SK-N-SH (cell line): ENCODE results near the gene CDH13. TPM values are rescaled to one million over a fixed set of nuclear protein-coding genes. Genes with fewer than 3 reads are reported as not detected.

Experiments used
- CTCF ChIA-PET: fragments of 300-600, 350-600 bp; formaldehyde crosslinking; extraction: SDS; loops from one replicate; lab custom pipeline; 2021; lab: Yijun Ruan, JAX
- POLR2A ChIA-PET: fragments of 350-600 bp; sonication (Branson Sonifier 250); formaldehyde crosslinking; extraction: SDS; loops from one replicate; lab custom pipeline; 2020; ENCODE audit warnings: antibody characterized with exemption, inconsistent platforms; lab: Yijun Ruan, JAX
- DNase-seq: peaks from one replicate; pipeline ENCODE4 v3.0.0; 2012
- H2AFZ ChIP-seq: fragments of 200-600 bp; sonication (generic); 2 replicates; pipeline ENCODE4 v1.8.1; 2016; ENCODE audit warnings: antibody characterized with exemption, mild to moderate bottlenecking, low read depth
- H3F3A ChIP-seq: fragments of 200-600 bp; sonication (generic); replicated peaks from 2 replicates; pipeline ENCODE3; 2016; ENCODE audit warnings: antibody characterized with exemption, mild to moderate bottlenecking; ENCODE audit not compliant: insufficient read depth
- H3K27ac ChIP-seq, 2 experiments: fragments of 200-500 bp in 1 of 2; fragments of 200-600 bp in 1 of 2; sonication (Bioruptor generic) in 1 of 2; sonication (generic), shearing (Covaris generic) in 1 of 2; 2 replicates each; pipeline versions ENCODE4 v1.5.1 to v1.6.1; 2014 to 2016; ENCODE audit warnings: low read depth in 2 of 2, inconsistent platforms in 1 of 2, low read length in 1 of 2, mild to moderate bottlenecking in 1 of 2, mixed read lengths in 1 of 2
- H3K27me3 ChIP-seq: fragments of 200-600 bp; sonication (generic), shearing (Covaris generic); 2 replicates; pipeline ENCODE4 v1.6.1; 2016; ENCODE audit warnings: mixed run types; ENCODE audit not compliant: insufficient read depth
- H3K36me3 ChIP-seq, 2 experiments: fragments of 200-500 bp in 1 of 2; fragments of 200-600 bp in 1 of 2; sonication (Bioruptor generic) in 1 of 2; sonication (generic) in 1 of 2; replicated peaks in 1 of 2; 2 replicates each; pipeline versions ENCODE3 to v1.5.1; 2014 to 2016; ENCODE audit warnings: low read length in 1 of 2, mild to moderate bottlenecking in 1 of 2; ENCODE audit not compliant: insufficient read depth in 2 of 2, control insufficient read depth in 1 of 2
- H3K4me1 ChIP-seq, 2 experiments: fragments of 200-500 bp in 1 of 2; fragments of 200-600 bp in 1 of 2; sonication (Bioruptor generic) in 1 of 2; sonication (generic), shearing (Covaris generic) in 1 of 2; 2 replicates each; pipeline versions ENCODE4 v1.5.1 to v1.6.1; 2014 to 2016; ENCODE audit warnings: low read depth in 1 of 2, low read length in 1 of 2, mixed run types in 1 of 2; ENCODE audit not compliant: insufficient read depth in 2 of 2, control insufficient read depth in 1 of 2
- H3K4me2 ChIP-seq: fragments of 200-600 bp; sonication (generic), shearing (Covaris generic); 2 replicates; pipeline ENCODE4 v1.6.1; 2017; ENCODE audit warnings: mixed run types
- H3K4me3 ChIP-seq, 2 experiments: fragments of 200-500 bp in 1 of 2; fragments of 200-600 bp in 1 of 2; sonication (Bioruptor generic) in 1 of 2; sonication (generic), shearing (Covaris generic) in 1 of 2; 2 replicates each; pipeline versions ENCODE4 v1.5.1 to v1.8.1; 2014 to 2016; ENCODE audit warnings: low read depth in 2 of 2, inconsistent platforms in 1 of 2, low read length in 1 of 2, mild to moderate bottlenecking in 1 of 2, mixed read lengths in 1 of 2, moderate library complexity in 1 of 2
- H3K79me2 ChIP-seq: fragments of 200-600 bp; sonication (generic); 2 replicates; pipeline ENCODE4 v1.8.1; 2017; ENCODE audit warnings: mild to moderate bottlenecking; ENCODE audit not compliant: insufficient read depth
- H3K9ac ChIP-seq: fragments of 200-600 bp; sonication (generic); 2 replicates; pipeline ENCODE4 v1.6.1; 2017; ENCODE audit warnings: mixed run types
- H3K9me2 ChIP-seq: fragments of 200-600 bp; sonication (generic); 2 replicates; pipeline ENCODE4 v1.6.1; 2017; ENCODE audit warnings: mixed run types
- H3K9me3 ChIP-seq: fragments of 200-600 bp; sonication (generic); 2 replicates; pipeline ENCODE4 v1.6.1; 2017; ENCODE audit warnings: mixed run types, mild to moderate bottlenecking, moderate library complexity
- H4K20me1 ChIP-seq: fragments of 200-600 bp; sonication (generic); 2 replicates; pipeline ENCODE4 v1.6.1; 2017; ENCODE audit warnings: mild to moderate bottlenecking, mixed run types; ENCODE audit not compliant: insufficient read depth
- CHD2 ChIP-seq: fragments of 150-350 bp; IDR thresholded peaks from 2 replicates; pipeline ENCODE4 v1.6.1; 2018; ENCODE audit warnings: low read length; ENCODE audit not compliant: partially characterized antibody
- EZH2phosphoT487 ChIP-seq: fragments of 200-600 bp; sonication (generic); IDR thresholded peaks from 2 replicates; pipeline ENCODE4 v1.6.1; 2017; ENCODE audit warnings: low read depth, mixed run types, mild to moderate bottlenecking, antibody characterized with exemption, moderate library complexity, borderline replicate concordance
- FOXJ3 ChIP-seq: sonication (generic); formaldehyde crosslinking; IDR thresholded peaks from 2 replicates; pipeline ENCODE4 v1.5.1; 2020; ENCODE audit warnings: mild to moderate bottlenecking, missing genetic modification reagents
- GABPA ChIP-seq: IDR thresholded peaks from 2 replicates; pipeline ENCODE4 v1.4.0; 2012; ENCODE audit warnings: low read depth, mild to moderate bottlenecking
- MXI1 ChIP-seq: IDR thresholded peaks from 2 replicates; pipeline ENCODE4 v1.6.1; 2012; ENCODE audit warnings: mild to moderate bottlenecking, low read depth, low read length, improper control_type of control experiment
- NFIC ChIP-seq: IDR thresholded peaks from 2 replicates; pipeline ENCODE4 v1.4.0; 2012; ENCODE audit warnings: borderline replicate concordance
- RAD21 ChIP-seq: IDR thresholded peaks from 2 replicates; pipeline ENCODE4 v1.6.1; 2012; ENCODE audit warnings: mild to moderate bottlenecking, low read length
- RCOR1 ChIP-seq: fragments of 150-350 bp; IDR thresholded peaks from 2 replicates; pipeline ENCODE4 v1.6.1; 2017; ENCODE audit warnings: antibody characterized with exemption, low read length
- RXRA ChIP-seq: IDR thresholded peaks from 2 replicates; pipeline ENCODE4 v1.4.0; 2012; ENCODE audit warnings: low read depth, mild to moderate bottlenecking, borderline replicate concordance
- SMC3 ChIP-seq: IDR thresholded peaks from 2 replicates; pipeline ENCODE4 v1.6.1; 2012; ENCODE audit warnings: low read depth, low read length, improper control_type of control experiment
- TCF12 ChIP-seq: IDR thresholded peaks from 2 replicates; pipeline ENCODE4 v1.4.0; 2012
- TEAD4 ChIP-seq: IDR thresholded peaks from 2 replicates; pipeline ENCODE4 v1.4.0; 2012; ENCODE audit warnings: mild to moderate bottlenecking, borderline replicate concordance; ENCODE audit not compliant: insufficient read depth
- WGBS: methylation state at CpG from one replicate; pipeline ENCODE4 v1.1.6; 2017; ENCODE audit warnings: low lambda C conversion rate; 5-methylcytosine and 5-hydroxymethylcytosine counted together
- polyA plus RNA-seq, 3 experiments: library from polyadenylated mRNA; depleted of rRNA; stranded (reverse); fragments of >200 nt; gene quantifications; 2 replicates each; pipeline ENCODE4 v1.2.3, GENCODE V29; 2012
- TF ChIP-seq, protein P1 (sequence below): fragments of 150-350 bp; IDR thresholded peaks from 2 replicates; pipeline ENCODE4 v1.6.1; 2016; ENCODE audit warnings: mild to moderate bottlenecking, low read depth, low read length
- TF ChIP-seq, protein P2 (sequence below): fragments of 150-350 bp; IDR thresholded peaks from 2 replicates; pipeline ENCODE4 v1.6.1; 2017; ENCODE audit warnings: antibody characterized with exemption, low read length, low read depth, borderline replicate concordance
- TF ChIP-seq, protein P3 (sequence below): IDR thresholded peaks from 2 replicates; pipeline ENCODE4 v1.4.0; 2012; ENCODE audit warnings: low read depth
- TF ChIP-seq, protein P4 (sequence below): IDR thresholded peaks from 2 replicates; pipeline ENCODE4 v1.4.0; 2012; ENCODE audit warnings: low read depth, borderline replicate concordance
- TF ChIP-seq, protein P5 (sequence below): IDR thresholded peaks from 2 replicates; pipeline ENCODE4 v1.6.1; 2012; ENCODE audit warnings: mild to moderate bottlenecking, low read depth, low read length, moderate library complexity

CDH13 gene
- polyA plus RNA-seq, 1 of the 3 experiments (the other 2 are of a cell fraction), result 93.0 TPM

DNA sequence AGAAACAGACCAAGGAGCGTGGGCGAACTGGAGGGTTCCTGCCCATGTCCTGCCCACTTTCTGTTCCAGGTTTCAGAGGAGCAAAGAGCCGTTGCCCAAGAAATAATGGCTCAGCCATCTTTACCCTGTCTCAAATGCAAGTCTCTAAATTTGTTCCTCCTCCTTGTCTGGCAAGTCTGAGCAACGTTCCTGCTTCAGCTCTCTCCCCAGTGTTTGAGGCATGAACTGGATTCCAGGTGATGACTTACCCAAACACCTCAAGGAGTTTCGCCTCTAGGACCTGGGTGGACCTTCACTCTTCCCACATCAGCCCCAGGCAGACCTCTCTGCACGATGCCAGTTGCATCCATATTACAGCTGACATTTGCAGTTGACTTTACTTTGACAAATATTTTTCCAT, 659.2 kb downstream of the CDH13 start:
- ChIA-PET POLR2A (no interaction called here), CTCF (no interaction called here)
- no peak for TF ChIP-seq RAD21
- TF ChIP-seq, protein P1, sequence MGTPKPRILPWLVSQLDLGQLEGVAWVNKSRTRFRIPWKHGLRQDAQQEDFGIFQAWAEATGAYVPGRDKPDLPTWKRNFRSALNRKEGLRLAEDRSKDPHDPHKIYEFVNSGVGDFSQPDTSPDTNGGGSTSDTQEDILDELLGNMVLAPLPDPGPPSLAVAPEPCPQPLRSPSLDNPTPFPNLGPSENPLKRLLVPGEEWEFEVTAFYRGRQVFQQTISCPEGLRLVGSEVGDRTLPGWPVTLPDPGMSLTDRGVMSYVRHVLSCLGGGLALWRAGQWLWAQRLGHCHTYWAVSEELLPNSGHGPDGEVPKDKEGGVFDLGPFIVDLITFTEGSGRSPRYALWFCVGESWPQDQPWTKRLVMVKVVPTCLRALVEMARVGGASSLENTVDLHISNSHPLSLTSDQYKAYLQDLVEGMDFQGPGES, result no peak
- no peak for TF ChIP-seq SMC3
- TF ChIP-seq FOXJ3 (CRISPR knock-in tag), result no peak
- no peak for TF ChIP-seq TEAD4
- no peak for TF ChIP-seq CHD2
- TF ChIP-seq, protein P2, sequence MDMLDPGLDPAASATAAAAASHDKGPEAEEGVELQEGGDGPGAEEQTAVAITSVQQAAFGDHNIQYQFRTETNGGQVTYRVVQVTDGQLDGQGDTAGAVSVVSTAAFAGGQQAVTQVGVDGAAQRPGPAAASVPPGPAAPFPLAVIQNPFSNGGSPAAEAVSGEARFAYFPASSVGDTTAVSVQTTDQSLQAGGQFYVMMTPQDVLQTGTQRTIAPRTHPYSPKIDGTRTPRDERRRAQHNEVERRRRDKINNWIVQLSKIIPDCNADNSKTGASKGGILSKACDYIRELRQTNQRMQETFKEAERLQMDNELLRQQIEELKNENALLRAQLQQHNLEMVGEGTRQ, result no peak
- TF ChIP-seq, protein P3, sequence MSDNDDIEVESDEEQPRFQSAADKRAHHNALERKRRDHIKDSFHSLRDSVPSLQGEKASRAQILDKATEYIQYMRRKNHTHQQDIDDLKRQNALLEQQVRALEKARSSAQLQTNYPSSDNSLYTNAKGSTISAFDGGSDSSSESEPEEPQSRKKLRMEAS, result no peak
- TF ChIP-seq, protein P4, sequence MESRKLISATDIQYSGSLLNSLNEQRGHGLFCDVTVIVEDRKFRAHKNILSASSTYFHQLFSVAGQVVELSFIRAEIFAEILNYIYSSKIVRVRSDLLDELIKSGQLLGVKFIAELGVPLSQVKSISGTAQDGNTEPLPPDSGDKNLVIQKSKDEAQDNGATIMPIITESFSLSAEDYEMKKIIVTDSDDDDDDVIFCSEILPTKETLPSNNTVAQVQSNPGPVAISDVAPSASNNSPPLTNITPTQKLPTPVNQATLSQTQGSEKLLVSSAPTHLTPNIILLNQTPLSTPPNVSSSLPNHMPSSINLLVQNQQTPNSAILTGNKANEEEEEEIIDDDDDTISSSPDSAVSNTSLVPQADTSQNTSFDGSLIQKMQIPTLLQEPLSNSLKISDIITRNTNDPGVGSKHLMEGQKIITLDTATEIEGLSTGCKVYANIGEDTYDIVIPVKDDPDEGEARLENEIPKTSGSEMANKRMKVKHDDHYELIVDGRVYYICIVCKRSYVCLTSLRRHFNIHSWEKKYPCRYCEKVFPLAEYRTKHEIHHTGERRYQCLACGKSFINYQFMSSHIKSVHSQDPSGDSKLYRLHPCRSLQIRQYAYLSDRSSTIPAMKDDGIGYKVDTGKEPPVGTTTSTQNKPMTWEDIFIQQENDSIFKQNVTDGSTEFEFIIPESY, result no peak
- no peak for TF ChIP-seq GABPA
- TF ChIP-seq MXI1, result no peak
- TF ChIP-seq RXRA, result no peak
- no peak for TF ChIP-seq RCOR1
- TF ChIP-seq NFIC, result no peak
- TF ChIP-seq, protein P5, sequence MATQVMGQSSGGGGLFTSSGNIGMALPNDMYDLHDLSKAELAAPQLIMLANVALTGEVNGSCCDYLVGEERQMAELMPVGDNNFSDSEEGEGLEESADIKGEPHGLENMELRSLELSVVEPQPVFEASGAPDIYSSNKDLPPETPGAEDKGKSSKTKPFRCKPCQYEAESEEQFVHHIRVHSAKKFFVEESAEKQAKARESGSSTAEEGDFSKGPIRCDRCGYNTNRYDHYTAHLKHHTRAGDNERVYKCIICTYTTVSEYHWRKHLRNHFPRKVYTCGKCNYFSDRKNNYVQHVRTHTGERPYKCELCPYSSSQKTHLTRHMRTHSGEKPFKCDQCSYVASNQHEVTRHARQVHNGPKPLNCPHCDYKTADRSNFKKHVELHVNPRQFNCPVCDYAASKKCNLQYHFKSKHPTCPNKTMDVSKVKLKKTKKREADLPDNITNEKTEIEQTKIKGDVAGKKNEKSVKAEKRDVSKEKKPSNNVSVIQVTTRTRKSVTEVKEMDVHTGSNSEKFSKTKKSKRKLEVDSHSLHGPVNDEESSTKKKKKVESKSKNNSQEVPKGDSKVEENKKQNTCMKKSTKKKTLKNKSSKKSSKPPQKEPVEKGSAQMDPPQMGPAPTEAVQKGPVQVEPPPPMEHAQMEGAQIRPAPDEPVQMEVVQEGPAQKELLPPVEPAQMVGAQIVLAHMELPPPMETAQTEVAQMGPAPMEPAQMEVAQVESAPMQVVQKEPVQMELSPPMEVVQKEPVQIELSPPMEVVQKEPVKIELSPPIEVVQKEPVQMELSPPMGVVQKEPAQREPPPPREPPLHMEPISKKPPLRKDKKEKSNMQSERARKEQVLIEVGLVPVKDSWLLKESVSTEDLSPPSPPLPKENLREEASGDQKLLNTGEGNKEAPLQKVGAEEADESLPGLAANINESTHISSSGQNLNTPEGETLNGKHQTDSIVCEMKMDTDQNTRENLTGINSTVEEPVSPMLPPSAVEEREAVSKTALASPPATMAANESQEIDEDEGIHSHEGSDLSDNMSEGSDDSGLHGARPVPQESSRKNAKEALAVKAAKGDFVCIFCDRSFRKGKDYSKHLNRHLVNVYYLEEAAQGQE, result no peak
- TF ChIP-seq TCF12, result no peak
- TF ChIP-seq EZH2phosphoT487, result no peak

More for the DNA sequence above, 659.2 kb downstream of the CDH13 start:
- Histone ChIP-seq H3K4me3 (no peak overlapping the region), H3K27ac (no peak overlapping the region), H3F3A (no peaks in the 10 kb centered on the region), H3K79me2 (no peaks in the 10 kb centered on the region), H4K20me1 (no peaks in the 10 kb centered on the region), H3K9me3 (no peaks in the 10 kb centered on the region), H3K27me3 (no peaks in the 10 kb centered on the region), H3K4me1 (no peaks in the 10 kb centered on the region), H3K36me3 (no peaks in the 10 kb centered on the region), H3K9me2 (no peaks in the 10 kb centered on the region), H2AFZ (no peak overlapping the region), H3K9ac (no peak overlapping the region), H3K4me2 (no peak overlapping the region)
- DNase-seq, result no peak
- WGBS, result 30% methylated on average over 6 of the region's 6 CpGs
